RPMI8226 (cell line): ENCODE measurements around the gene SRPRB.

ENCODE experiments used
- DNase-seq: peaks from one replicate; pipeline ENCODE4 v3.0.0-alpha.2; 2015

SRPRB gene

GRCh38 chr3:133849346-133849745 lies 43.7 kb downstream of the SRPRB start:
- DNase-seq: no peak

DNA sequence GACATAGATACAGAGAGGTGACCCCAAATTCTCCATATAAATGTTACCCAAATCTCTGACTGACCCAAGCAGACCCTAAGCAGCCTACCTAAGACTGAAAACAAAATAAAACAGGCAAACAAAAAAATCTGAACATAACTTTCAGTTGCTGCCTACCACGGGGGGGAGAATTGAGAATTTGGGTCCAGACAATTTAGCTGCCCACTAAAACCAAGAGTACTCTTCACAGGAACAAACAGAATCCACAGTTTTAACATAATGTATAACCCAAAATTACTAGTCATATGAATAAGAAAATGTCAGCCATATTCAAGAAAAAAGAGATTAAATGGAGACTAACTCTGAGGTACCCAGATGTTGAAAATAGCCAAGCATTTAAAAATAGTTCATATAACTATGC lies 44.4 kb downstream of the SRPRB start:
- DNase-seq: no peak

- no peak for DNase-seq
These were observed 45.8 kb downstream of the SRPRB start for GRCh38 chr3:133851266-133851906.

DNA sequence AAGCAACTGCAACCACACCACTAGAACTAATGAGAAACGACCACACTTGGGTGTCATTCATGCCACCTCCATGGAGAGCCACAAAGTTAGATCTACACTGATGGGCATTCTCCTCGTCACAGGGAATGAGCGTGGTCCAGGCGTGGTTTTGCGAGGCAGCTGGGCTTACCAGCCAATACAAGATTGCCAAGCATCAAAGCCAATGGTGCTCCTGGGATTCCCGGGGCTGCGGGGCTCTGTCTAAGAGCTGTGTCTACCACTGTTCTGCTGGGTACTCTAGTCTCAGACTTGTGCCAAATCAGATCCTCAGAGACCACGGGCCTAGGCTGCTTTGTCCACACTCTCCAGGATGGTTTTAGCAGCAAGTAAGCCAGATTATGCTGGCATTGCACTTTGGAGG lies 46.3 kb downstream of the SRPRB start:
- no peak for DNase-seq

DNA sequence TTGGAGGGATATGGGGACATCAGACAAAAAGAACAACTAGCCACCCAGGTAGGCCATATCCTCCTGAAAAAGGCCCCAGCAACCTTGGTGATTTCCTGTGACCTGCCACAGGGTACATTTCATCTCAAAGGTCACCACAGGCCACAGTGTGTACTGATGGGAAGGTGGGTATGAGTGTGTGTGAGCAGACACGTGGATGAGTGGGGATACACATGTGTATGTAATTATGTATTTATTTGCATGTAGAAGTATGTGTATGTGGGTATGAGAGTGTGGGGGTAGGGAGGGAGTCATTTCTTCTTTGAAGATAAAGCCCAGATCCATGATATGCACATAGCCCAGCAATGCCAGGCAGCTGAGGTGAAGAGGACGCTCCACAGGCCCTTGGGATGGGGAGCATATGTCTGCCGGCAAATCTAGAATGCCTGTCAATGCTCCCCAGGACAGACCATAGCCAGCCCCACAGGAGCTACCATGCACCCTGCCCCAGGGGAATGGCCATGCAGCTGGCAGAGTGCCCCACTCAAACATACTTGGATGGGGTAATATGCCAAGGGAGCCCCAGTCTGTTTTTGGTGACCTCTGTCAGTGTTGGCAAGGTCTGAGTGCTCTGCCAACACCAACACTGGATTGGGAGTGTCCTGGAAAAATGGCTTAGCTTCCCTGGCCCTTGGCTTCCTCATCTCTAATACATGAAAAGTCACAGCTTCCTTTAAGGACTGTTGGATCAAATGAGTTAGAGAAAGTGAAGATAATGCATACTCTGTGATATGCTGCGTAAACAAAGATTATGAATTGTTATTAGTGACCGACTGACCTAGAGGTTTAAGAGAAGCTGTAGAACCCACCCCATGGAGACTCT lies 47.7 kb downstream of the SRPRB start:
- DNase-seq: no peak

DNA sequence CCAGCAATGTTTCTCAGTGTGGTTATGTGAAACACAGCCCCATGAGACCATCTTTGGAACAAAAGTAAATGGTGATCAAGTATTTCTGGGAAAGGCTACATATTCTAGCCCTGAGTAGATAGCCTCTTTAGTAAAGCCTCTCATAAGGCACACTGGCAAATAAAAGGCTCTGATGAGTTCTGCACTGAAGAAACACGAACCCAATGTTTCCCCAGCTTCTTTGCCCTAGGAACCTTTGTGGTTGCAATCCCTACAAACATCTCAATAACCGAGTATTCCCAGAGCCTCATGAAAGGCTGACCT lies 48.3 kb downstream of the SRPRB start:
- DNase-seq: no peak

DNA sequence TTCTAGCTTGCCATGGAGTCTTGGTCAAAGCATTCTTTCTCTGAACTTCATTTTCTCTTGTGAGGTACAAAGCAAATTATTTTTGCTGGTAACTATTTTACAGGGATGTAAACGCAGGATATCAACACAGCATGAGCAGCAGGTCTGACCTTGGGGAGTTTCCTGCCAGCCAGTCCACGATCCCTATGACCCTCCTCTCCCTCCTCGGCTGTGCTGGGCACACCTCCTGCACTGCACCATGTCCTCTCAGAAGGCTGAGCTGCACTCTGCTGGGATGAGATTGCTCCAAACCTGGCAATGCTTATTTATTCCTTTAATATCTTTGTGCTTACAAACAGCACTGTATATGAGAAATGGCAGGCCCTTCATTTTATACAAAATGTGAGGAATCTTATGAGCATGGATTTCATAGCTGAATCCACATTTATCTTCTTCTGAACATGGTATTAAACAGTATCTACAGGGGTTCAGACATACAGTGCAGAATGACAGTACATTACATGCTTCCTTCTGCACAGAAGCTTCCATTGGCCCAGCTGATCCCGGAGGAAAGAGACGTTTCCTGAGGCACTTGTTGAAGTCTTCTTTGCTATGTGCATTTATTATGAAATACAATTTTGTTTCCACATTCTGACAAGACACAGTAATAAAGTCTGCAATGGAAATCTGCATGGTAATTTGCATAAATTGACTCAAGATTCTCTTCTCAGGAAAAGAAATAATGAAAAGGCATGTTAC lies 48.8 kb downstream of the SRPRB start:
- no peak for DNase-seq

- DNase-seq: no peak
These were observed 49.4 kb downstream of the SRPRB start for GRCh38 chr3:133855002-133855370.

DNA sequence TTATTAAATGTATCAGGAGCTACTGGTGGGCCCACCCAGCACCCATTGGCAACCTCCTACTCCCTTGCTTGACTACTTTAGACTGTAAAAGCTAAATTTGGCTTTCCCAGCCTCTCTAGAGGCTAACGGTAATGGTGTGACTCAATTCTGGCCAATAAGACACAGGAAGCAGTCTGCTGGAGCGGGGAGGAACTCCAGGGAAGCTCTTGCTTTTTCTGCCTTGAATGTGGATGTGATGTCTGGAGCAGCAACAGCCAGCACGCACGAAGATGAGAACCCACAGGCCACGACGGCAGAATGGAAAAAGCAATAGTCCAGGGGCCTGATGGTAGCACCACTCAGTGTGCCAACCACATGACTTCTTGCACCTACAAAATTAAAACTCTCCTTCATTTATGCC lies 50.2 kb downstream of the SRPRB start:
- DNase-seq: no peak

GRCh38 chr3:133856316-133856715 lies 50.7 kb downstream of the SRPRB start:
- DNase-seq: no peak

DNA sequence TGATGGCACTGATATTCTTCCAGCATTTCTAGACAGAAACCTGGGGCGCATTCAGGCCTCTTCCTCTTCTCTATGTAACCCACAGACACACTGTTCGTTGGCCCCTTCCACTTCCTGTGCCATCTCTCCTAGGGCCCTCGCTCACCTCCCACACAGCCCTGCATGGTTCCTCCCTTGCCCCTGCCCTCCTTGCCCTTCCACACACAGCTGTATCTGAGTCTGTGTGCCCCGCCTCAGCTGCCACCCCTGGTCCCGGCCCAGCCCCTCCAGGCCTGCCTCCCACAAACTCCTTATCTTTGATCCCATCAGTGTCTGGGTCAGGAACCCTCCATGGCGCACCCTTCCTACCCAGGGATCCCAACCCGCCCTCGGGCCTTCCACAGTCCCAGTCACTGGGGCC lies 52.2 kb downstream of the SRPRB start:
- DNase-seq: no peak

DNA sequence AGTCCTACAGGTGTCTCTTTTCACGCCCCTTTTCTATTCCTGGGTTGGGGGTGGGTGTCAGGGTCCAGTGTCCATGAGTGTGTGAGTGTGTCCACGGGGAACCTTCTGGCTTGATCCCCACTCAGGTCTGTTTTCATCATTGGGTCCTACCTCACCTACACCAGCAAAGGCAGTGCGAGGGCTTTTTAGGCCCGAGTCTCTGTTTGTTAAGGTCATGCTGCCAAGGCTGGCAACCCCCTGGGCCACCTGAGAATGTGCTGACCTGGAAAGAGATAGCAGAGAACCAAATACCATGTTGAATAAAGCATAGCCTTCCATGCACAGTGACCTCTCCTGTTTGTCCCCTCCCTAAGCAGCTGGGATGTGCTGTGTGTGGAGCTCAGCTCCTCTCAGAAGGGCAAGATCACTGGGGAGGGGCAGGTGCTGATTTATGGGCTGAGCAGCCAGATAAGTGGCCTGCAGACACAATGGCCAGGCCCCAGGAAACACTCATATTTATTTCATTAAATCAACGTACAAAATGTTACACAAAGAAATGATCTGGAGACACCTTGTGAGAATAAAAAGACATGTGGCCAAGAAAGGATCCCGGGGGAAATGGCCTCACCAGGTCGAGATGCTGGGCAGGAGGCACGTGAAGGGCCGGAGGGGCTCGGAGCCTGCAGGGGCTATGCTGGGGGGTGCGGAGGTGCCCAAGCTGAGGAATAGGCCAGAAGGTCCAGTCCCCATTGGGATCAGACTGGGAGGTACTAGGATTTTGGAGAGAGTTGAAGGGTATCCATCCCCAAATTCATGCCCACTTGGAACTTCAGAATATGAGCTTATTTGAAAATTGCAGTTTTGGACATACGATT lies 54.0 kb downstream of the SRPRB start:
- no peak for DNase-seq

DNA sequence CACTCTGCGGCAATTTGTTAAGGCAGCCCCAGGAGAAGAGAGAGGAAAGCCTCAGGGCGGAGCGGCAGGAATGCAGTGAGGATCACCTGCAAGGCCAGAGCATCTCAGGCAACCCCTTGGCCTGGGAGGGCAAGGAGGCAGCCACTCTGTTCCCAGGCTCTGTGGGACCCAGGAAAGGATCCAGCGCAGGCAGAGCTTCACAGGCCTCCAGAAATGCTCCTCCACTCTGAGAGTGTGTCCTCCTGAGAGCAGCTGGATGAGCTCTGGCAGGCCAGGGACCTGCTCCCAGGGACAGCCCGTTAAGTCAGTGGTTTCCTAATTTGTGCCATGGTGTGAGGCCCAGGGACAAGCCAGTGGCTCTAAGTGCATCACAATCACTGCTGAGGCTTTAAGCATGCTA lies 54.9 kb downstream of the SRPRB start:
- no peak for DNase-seq

DNA sequence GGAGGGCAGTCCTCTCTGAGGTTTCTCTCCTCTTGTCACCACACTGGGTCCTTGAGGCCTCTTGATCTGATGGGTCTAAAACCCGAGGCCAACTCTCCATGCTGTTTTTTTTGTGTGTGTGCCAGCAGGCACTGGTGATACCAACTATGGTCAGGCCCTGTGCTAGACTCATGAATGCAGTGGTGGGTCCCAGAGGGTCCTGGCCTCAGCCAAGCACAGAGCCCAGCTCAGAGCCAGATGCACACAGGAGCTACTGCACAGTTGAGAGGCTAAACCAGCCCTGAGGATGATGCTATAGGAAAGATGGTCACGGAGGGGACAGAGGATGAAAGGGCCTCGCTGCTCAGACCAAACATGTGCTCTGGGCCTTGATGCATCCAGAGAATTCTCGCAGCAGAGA lies 56.5 kb downstream of the SRPRB start:
- no peak for DNase-seq

DNA sequence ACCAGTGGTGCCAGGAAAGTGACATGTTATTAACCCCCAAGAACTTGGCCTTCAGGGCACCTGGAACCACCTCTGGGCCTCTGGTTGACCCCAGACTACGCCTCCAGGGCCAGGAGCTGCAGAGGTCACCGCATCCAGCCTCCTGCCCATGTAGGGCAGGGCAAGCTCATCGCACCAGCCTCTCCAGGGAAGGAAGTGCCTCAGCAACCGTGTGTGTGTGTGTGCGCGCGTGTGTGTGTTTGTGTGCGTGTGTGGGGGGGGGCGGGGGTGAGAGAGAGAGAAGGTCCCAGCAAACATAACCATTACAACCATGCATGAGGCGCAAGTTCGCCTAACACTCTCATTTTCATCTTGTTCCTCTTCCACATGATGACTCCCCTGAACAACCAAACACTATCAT lies 58.3 kb downstream of the SRPRB start:
- no peak for DNase-seq

- no peak for DNase-seq
These were observed 59.0 kb downstream of the SRPRB start for GRCh38 chr3:133864616-133865015.

GRCh38 chr3:133865136-133865855 lies 59.7 kb downstream of the SRPRB start:
- peak; percentile 25 for DNase-seq

DNA sequence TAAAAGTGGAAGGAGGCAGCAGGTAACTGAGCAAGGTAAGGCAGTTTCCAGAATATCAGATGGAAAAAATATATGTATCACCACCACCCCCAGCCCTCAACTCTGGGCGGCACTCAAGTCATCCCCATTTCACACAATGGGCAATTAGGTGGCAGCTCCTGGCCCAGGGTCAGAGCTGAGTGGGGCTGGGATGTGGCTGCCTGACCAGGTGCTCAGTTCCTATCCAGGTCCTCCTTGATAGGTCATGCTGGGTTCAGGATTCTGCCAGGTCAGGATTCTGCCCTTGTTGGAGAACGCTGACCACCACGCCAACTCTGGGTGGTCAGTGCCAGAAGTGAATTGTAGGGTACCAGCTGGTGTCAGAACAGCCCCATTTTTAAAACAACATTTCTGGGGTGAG lies 60.5 kb downstream of the SRPRB start:
- no peak for DNase-seq

DNA sequence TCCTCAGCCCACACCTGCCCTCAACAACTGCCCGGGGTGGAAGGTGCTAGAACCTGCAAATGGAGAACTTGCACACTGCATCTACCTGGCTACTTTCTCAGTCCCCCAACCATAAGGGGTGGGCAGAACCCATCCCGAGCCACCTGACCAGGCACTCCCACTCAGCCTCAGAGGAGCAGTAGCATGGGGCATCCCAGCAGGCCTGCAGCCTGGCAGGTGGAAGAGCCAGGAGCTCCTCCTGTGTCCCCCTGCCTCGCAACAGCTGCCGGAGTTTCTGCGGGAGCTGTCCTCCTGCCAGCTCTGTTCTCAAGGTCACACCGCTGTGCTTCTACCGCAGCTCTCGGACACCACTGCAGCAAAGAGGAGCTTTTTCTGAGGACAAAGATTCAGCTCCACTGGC lies 62.6 kb downstream of the SRPRB start:
- no peak for DNase-seq

DNA sequence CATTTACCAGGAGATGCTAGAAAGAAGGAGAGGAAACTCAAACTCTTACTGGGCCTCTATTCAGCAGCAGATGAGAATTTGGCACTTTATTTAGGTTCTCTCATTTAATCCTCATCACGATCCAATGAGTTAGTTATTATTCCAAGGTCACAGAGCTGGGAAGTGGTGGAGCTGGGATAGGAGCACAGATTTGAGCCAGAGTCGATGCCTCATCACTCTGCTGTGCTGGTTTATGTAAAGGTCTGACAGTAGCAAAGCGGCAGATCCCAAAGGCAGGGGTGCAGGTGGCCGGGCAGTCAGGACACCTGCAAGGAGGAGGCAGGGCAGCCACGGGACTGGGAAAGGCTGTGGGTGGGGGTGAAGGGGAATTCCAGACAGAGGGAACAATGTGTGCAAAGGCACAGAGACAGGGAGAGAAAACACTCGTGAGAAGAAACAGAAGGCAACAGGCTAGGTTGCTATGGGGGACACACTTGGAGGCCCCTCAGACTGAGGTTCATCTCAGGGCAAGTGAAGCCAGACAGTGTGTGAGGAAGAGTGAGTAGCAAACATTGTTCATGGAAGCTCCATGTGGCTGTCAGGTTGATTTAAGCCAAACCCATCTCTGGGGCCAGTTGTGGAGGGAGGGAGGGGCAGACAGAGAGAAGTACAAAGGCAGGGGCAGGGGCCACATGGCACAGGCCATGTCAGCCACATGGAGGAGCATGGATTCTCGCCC lies 63.3 kb downstream of the SRPRB start:
- no peak for DNase-seq

DNA sequence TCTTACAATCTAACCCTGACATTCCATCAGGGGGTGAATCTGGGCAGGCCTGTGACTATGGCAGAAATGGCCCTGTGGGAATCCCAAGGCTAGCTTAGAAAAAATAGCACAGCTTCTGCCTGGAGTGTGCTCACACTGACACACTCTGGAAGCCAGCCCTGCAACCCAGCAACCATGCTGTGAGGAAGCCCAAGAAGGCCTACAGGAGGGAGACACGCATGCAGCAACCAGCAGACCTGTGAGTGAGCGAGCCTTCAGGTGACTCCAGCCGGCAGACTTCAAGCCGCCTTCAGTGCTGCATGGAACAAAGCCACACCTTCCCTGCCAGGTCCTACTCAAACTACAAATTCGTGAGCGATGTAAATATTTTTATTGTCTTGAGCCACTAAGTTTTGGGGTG lies 64.0 kb downstream of the SRPRB start:
- no peak for DNase-seq

- DNase-seq: no peak
These were observed 65.2 kb downstream of the SRPRB start for GRCh38 chr3:133870822-133871221.
